ENCODE data around the gene BANF1. TPM values are rescaled to one million over a fixed set of nuclear protein-coding genes. Genes with fewer than 3 reads are reported as not detected.

The BANF1 gene
- total RNA-seq, 1 donor from 2014 or later, result 26.6 TPM

DNA sequence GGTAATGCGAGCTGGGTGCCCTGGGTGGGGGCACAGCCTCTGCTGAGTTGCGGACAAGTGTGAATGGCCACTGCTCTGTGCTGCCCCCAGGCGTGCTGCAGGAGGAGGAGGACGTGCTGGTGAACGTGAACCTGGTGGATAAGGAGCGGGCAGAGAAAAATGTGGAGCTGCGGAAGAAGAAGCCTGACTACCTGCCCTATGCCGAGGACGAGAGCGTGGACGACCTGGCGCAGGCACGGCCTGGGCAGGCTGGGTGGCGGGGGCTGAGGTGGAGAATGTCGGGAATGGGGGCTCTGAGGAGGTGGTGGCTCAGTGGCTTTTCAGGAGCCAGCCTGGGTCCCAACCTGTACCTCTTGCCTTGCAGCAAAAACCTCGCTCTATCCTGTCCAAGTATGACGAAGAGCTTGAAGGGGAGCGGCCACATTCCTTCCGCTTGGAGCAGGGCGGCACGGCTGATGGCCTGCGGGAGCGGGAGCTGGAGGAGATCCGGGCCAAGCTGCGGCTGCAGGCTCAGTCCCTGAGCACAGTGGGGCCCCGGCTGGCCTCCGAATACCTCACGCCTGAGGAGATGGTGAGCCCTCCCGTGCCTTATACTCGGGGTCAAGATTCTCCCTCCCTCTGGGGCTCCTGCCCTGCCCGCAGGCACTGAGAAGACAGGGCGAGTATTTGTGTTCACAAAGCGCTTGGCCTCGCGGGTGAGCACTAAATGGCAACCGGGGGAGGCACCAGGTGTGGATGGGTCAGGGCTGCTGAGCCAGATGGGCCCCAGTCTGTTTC lies 36.1 kb upstream of the BANF1 start:
- no peak overlapping the region for H3K27ac ChIP-seq (ENCODE audit: low read depth, low read length)
- peaks cover 30 to 46% (median 37%) of the 10 kb centered on the region in 3 donors for H3K4me1 ChIP-seq (ENCODE audit: control insufficient read depth in 3 of 3, insufficient read depth in 3 of 3, low read length in 3 of 3)
- H3K9ac ChIP-seq (ENCODE audit: low read depth in 1 of 3, low read length in 3 of 3), result no peak overlapping the region
- H3K9me3 ChIP-seq (ENCODE audit: control insufficient read depth in 3 of 3, low read length in 3 of 3), result no peaks in the 10 kb centered on the region
- H3K36me3 ChIP-seq (ENCODE audit: control insufficient read depth in 3 of 3, insufficient read depth in 3 of 3, low read length in 3 of 3), result peaks cover 56 to 62% (median 59%) of the 10 kb centered on the region in 3 donors
- H3K27me3 ChIP-seq (ENCODE audit: control insufficient read depth in 3 of 3, insufficient read depth in 3 of 3, low read length in 3 of 3), result no peaks in the 10 kb centered on the region
- H3K4me3 ChIP-seq (ENCODE audit: low read length in 3 of 3), result no peak overlapping the region

DNA sequence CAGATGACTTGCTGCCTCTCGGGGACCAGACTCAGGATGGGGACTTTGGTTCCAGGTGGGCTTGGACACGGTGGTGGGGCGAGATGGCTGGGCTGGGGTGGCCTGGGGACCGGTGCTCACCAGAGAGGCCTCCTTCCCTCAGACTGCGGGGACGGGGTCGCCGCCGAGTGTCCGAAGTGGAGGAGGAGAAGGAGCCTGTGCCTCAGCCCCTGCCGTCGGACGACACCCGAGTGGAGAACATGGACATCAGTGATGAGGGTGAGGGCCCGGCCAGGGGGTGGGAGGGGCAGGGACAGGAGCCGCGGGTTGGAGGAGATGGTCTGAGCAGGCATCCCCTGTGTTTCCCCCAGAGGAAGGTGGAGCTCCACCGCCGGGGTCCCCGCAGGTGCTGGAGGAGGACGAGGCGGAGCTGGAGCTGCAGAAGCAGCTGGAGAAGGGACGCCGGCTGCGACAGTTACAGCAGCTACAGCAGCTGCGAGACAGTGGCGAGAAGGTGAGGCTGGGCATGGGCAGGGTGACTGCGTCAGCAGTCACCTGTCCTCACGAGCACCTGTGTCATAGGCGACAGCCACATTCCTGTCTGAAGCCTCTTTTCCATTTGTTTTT lies 34.9 kb upstream of the BANF1 start:
- no peaks in the 10 kb centered on the region for H3K27me3 ChIP-seq (ENCODE audit: control insufficient read depth in 3 of 3, insufficient read depth in 3 of 3, low read length in 3 of 3)
- no peaks in the 10 kb centered on the region for H3K9me3 ChIP-seq (ENCODE audit: control insufficient read depth in 3 of 3, low read length in 3 of 3)
- no peak overlapping the region for H3K4me3 ChIP-seq (ENCODE audit: low read length in 3 of 3)
- no peak overlapping the region for H3K9ac ChIP-seq (ENCODE audit: low read depth in 1 of 3, low read length in 3 of 3)
- H3K27ac ChIP-seq (ENCODE audit: low read depth, low read length), result no peak overlapping the region
- H3K4me1 ChIP-seq (ENCODE audit: control insufficient read depth in 3 of 3, insufficient read depth in 3 of 3, low read length in 3 of 3), result peaks cover 27 to 42% (median 33%) of the 10 kb centered on the region in 3 donors
- H3K36me3 ChIP-seq (ENCODE audit: control insufficient read depth in 3 of 3, insufficient read depth in 3 of 3, low read length in 3 of 3), result peaks cover 56 to 64% (median 58%) of the 10 kb centered on the region in 3 donors

- Histone ChIP-seq H3K4me3 (ENCODE audit: low read length in 3 of 3) (no peak overlapping the region), H3K27ac (ENCODE audit: low read depth, low read length) (peak overlapping the region; percentile 43), H3K27me3 (ENCODE audit: control insufficient read depth in 3 of 3, insufficient read depth in 3 of 3, low read length in 3 of 3) (no peaks in the 10 kb centered on the region), H3K9ac (ENCODE audit: low read depth in 1 of 3, low read length in 3 of 3) (peak overlapping the region; percentile 2 to 66 (median 51)), H3K9me3 (ENCODE audit: control insufficient read depth in 3 of 3, low read length in 3 of 3) (no peaks in the 10 kb centered on the region), H3K4me1 (ENCODE audit: control insufficient read depth in 3 of 3, insufficient read depth in 3 of 3, low read length in 3 of 3) (peaks cover 14 to 29% (median 20%) of the 10 kb centered on the region in 3 donors), H3K36me3 (ENCODE audit: control insufficient read depth in 3 of 3, insufficient read depth in 3 of 3, low read length in 3 of 3) (peaks cover 60 to 68% (median 62%) of the 10 kb centered on the region in 3 donors)
Measured at GRCh38 chr11:65968600-65969482, 33.5 kb upstream of the BANF1 start.

DNA sequence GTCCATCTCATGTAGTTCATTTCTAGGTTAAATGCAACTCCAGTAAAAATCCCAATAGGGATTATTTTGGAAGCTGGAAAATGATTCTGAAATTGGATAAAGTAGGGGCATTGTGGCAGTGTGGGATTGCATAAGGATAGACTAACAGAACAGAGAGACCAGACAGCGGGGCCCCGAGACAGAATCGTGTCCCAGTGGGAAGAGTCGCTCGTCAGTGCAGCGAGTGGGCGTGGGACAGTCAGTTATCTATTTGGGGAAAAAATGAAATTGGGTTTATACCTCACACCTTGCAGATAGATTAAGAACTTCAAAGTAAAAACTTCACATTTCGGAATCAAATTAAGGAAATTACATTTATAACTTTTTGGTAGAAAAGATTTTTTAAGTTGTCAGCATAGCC lies 30.2 kb upstream of the BANF1 start:
- H3K4me3 ChIP-seq (ENCODE audit: low read length in 3 of 3), result no peak overlapping the region
- no peaks in the 10 kb centered on the region for H3K27me3 ChIP-seq (ENCODE audit: control insufficient read depth in 3 of 3, insufficient read depth in 3 of 3, low read length in 3 of 3)
- no peak overlapping the region for H3K9ac ChIP-seq (ENCODE audit: low read depth in 1 of 3, low read length in 3 of 3)
- peaks cover 13 to 23% (median 15%) of the 10 kb centered on the region in 3 donors for H3K4me1 ChIP-seq (ENCODE audit: control insufficient read depth in 3 of 3, insufficient read depth in 3 of 3, low read length in 3 of 3)
- peaks cover 37 to 49% (median 45%) of the 10 kb centered on the region in 3 donors for H3K36me3 ChIP-seq (ENCODE audit: control insufficient read depth in 3 of 3, insufficient read depth in 3 of 3, low read length in 3 of 3)
- H3K27ac ChIP-seq (ENCODE audit: low read depth, low read length), result no peak overlapping the region
- H3K9me3 ChIP-seq (ENCODE audit: control insufficient read depth in 3 of 3, low read length in 3 of 3), result no peaks in the 10 kb centered on the region

GRCh38 chr11:65973439-65974110 lies 28.7 kb upstream of the BANF1 start:
- no peak overlapping the region for H3K4me3 ChIP-seq (ENCODE audit: low read length in 3 of 3)
- H3K27ac ChIP-seq (ENCODE audit: low read depth, low read length), result no peak overlapping the region
- peaks cover 36 to 46% (median 46%) of the 10 kb centered on the region in 3 donors for H3K36me3 ChIP-seq (ENCODE audit: control insufficient read depth in 3 of 3, insufficient read depth in 3 of 3, low read length in 3 of 3)
- no peak overlapping the region for H3K9ac ChIP-seq (ENCODE audit: low read depth in 1 of 3, low read length in 3 of 3)
- no peaks in the 10 kb centered on the region for H3K27me3 ChIP-seq (ENCODE audit: control insufficient read depth in 3 of 3, insufficient read depth in 3 of 3, low read length in 3 of 3)
- no peaks in the 10 kb centered on the region for H3K9me3 ChIP-seq (ENCODE audit: control insufficient read depth in 3 of 3, low read length in 3 of 3)
- peaks cover 10 to 19% (median 10%) of the 10 kb centered on the region in 3 donors for H3K4me1 ChIP-seq (ENCODE audit: control insufficient read depth in 3 of 3, insufficient read depth in 3 of 3, low read length in 3 of 3)

GRCh38 chr11:65975771-65976170 lies 26.5 kb upstream of the BANF1 start:
- Histone ChIP-seq H3K9ac (ENCODE audit: low read depth in 1 of 3, low read length in 3 of 3) (no peak overlapping the region), H3K36me3 (ENCODE audit: control insufficient read depth in 3 of 3, insufficient read depth in 3 of 3, low read length in 3 of 3) (peaks cover 38 to 53% (median 38%) of the 10 kb centered on the region in 3 donors), H3K4me3 (ENCODE audit: low read length in 3 of 3) (no peak overlapping the region), H3K9me3 (ENCODE audit: control insufficient read depth in 3 of 3, low read length in 3 of 3) (no peaks in the 10 kb centered on the region), H3K27me3 (ENCODE audit: control insufficient read depth in 3 of 3, insufficient read depth in 3 of 3, low read length in 3 of 3) (no peaks in the 10 kb centered on the region), H3K4me1 (ENCODE audit: control insufficient read depth in 3 of 3, insufficient read depth in 3 of 3, low read length in 3 of 3) (peaks cover 0 to 3% (median 0%) of the 10 kb centered on the region in 3 donors), H3K27ac (ENCODE audit: low read depth, low read length) (no peak overlapping the region)

- no peak overlapping the region for H3K9ac ChIP-seq (ENCODE audit: low read depth in 1 of 3, low read length in 3 of 3)
- H3K27me3 ChIP-seq (ENCODE audit: control insufficient read depth in 3 of 3, insufficient read depth in 3 of 3, low read length in 3 of 3), result no peaks in the 10 kb centered on the region
- H3K9me3 ChIP-seq (ENCODE audit: control insufficient read depth in 3 of 3, low read length in 3 of 3), result no peaks in the 10 kb centered on the region
- H3K4me3 ChIP-seq (ENCODE audit: low read length in 3 of 3), result no peak overlapping the region
- peaks cover 38 to 53% (median 38%) of the 10 kb centered on the region in 3 donors for H3K36me3 ChIP-seq (ENCODE audit: control insufficient read depth in 3 of 3, insufficient read depth in 3 of 3, low read length in 3 of 3)
- H3K4me1 ChIP-seq (ENCODE audit: control insufficient read depth in 3 of 3, insufficient read depth in 3 of 3, low read length in 3 of 3), result peaks cover 0 to 9% (median 0%) of the 10 kb centered on the region in 3 donors
- H3K27ac ChIP-seq (ENCODE audit: low read depth, low read length), result no peak overlapping the region
Measured at GRCh38 chr11:65976216-65977176, 25.8 kb upstream of the BANF1 start.

DNA sequence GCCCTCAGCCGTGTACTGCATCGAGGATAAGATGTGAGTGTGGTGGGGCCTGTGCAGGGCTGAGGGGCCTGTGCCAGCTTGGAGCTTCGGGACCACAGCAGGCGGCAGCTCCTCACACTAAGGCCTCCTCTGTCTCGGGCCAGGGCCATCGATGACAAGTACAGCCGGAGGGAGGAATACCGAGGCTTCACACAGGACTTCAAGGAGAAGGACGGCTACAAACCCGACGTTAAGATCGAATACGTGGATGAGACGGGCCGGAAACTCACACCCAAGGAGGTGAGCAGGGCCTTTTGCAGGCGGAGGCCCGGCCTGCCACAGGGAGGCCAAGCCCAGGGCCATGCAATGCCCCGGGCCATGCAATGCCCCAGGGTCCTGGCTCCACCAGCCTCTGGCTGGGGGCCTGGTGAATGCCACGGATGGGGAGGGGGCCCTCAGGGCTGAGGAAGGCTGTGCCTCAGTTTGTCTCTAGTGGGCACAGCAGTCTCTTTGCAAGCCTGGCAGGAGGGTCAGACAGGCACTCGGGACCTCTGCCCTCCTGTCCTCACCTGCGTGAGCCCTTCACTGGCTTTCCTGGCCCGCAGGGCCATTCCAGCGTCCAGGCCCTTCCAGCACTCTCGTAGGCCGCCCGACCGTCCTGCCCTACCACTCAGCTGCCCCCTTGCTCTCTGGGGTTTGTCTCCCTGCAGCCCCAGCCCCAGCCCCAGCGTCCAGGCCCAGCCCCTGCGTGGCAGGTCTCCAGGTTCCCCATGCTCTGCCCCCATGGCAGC lies 24.5 kb upstream of the BANF1 start:
- H3K4me3 ChIP-seq (ENCODE audit: low read length in 3 of 3), result no peak overlapping the region
- peaks cover 0 to 10% (median 0%) of the 10 kb centered on the region in 3 donors for H3K4me1 ChIP-seq (ENCODE audit: control insufficient read depth in 3 of 3, insufficient read depth in 3 of 3, low read length in 3 of 3)
- H3K27me3 ChIP-seq (ENCODE audit: control insufficient read depth in 3 of 3, insufficient read depth in 3 of 3, low read length in 3 of 3), result no peaks in the 10 kb centered on the region
- no peaks in the 10 kb centered on the region for H3K9me3 ChIP-seq (ENCODE audit: control insufficient read depth in 3 of 3, low read length in 3 of 3)
- H3K36me3 ChIP-seq (ENCODE audit: control insufficient read depth in 3 of 3, insufficient read depth in 3 of 3, low read length in 3 of 3), result peaks cover 36 to 53% (median 38%) of the 10 kb centered on the region in 3 donors
- H3K27ac ChIP-seq (ENCODE audit: low read depth, low read length), result no peak overlapping the region
- no peak overlapping the region for H3K9ac ChIP-seq (ENCODE audit: low read depth in 1 of 3, low read length in 3 of 3)
